Measurements from ENCODE around the gene TLR6.
"Not testable (repeated sequence)": the region's sequence is repeated elsewhere in the genome, so short reads cannot be mapped to it uniquely, and the experiment has no call there.

Gene TLR6

DNA sequence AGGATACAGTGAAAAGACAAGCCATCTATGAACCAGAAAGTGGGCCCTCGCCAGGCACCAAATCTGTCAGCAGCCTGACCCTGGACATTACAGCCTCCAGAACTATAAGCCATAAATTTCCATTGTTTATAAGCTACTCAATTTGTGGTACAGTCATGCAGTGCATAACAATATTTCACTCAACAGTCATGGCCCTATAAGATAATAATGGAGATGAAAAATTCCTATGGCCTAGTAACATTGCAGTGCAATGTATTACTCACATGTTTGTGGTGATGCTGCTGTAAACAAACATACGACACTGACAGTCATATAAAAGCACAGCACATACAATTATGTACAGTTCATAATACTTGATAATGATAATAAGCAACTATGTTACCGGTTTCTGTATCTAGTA is 34.9 kb downstream of the TLR6 start:
- DNase-seq, result no peak

GRCh38 chr4:38820329-38821061 is 36.1 kb downstream of the TLR6 start:
- DNase-seq, result no peak

DNA sequence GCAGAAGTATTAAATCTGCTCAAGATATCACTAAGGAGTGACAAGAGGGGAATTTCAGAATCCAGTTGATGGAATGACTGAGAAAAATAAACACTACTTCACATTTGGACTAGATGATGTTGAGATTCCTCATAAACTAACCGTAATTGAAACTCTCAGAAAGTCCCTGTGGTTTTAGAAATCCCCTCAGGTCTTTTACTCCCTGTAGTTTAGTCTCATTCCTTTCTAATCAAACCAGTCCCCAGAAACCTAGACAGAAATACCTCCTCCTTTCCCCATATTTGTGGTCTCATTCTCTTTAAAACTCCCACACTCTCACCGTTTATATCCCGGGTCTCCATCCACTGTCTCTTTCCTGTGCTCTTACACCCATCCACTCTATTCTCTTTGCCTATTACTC is 37.0 kb downstream of the TLR6 start:
- no peak for DNase-seq

GRCh38 chr4:38818441-38818976 is 38.1 kb downstream of the TLR6 start:
- no peak for DNase-seq

DNA sequence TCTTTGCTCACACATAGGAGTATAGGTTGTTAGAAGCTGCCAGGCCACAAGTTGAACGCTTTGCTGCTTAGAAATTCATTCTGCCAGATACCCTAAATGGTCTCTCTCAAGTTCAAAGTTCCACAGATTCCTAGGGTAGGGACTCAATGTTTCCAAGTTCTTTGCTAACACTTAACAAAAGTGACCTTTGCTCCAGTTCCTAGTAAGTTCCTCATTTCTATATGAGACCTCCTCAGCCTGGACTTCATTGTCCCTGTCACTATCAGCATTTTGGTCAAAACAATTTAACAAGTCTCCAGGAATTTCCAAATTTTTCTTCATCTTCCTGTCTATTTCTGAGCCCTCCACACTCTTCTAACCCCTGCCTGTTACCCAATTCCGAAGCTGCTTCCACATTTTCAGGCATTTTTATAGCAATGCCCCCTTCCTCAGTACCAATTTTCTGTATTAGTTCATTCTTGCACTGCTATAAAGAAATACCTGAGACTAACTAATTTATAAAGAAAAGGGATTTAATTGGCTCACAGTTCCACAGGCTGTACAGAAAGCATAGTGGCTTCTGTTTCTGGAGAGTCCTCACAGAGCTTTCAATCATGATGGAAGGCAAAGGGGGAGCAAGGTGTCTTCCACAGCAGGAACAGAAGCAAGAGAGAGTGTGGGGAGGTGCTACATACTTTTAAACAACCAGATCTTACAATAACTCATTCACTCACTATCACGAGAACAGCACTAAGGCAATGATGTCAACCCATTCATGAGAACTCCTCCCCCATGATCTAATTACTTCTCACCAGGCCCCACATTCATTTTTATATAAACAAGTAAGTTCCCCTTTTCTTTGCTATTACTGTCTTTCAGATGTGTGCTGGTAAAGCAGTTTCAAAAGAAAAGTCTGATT is 40.5 kb downstream of the TLR6 start:
- peak; percentile 38 for DNase-seq

GRCh38 chr4:38814386-38814785 is 42.2 kb downstream of the TLR6 start:
- no peak for DNase-seq

DNA sequence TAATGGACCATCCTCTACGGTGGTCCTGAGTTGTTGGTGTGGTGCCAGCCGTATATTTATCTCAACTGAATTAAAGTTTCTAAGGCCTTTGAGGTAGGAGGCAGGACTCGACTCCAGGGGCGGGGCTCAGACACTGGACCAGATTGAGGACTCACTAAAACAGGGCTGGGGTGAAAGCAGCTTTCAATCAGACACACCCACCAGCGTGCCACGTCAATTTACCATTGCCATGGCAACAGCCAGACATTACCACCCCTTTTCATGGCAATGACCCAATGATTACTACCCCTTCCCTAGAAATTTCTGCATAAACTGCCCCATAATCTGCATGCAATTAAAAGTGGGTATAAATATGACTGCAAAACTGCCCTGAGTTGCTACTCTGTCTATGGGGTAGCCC is 45.3 kb downstream of the TLR6 start:
- DNase-seq, result no peak

GRCh38 chr4:38807462-38807861 is 49.2 kb downstream of the TLR6 start:
- not testable (repeated sequence) for DNase-seq

DNA sequence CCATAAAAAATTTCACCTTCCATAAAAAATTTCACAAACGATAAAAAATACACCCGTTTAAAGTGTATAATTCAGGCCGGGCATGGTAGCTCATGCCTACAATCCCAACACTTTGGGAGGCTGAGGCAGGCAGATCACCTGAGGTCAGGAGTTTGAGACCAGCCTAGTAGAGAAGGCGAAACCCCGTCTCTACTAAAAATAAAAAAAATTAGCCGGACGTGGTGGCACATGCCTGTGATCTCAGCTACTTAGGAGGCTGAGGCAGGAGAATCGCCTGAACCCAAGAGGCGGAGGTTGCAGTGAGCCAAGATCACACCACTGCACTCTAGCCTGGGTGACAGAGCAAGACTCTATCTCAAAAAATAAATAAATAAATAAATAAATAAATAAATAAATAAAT is 50.4 kb downstream of the TLR6 start:
- not testable (repeated sequence) for DNase-seq

GRCh38 chr4:38805530-38806145 is 51.0 kb downstream of the TLR6 start:
- peak; percentile 74 for DNase-seq

DNA sequence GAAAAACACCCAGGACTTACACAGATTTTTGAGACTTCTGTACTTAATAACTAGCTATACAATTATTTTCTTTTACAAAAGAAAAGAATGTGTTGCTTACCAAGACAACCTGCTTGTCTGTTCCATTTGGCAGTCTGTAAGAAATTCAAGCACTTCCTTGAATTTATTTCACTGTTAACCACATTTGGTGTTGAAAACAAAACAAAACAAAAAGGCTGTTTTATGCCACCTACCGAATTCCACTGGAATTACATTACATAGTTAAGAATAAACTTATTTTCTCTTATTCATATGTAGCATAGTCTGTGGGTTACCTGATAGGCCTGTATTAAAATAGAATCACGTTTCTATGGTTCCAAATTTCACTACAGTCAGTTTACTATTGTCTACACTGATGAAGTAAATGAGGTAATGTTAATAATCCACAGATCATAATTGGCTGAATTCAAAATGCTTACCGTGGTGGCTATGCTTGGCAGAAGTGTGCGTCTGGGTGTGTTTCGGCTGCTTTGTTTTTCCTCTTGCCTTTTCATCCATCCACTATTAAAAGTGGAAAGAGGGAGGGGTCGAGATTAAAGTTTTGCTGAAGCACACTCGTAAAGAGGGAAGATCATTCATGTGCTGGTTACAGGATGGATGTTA is 51.8 kb downstream of the TLR6 start, which contains the start of gene TLR1:
Gene TLR1 (minus strand): TSS at position 138 of the 642 bp plus-strand sequence. CDS start 5,960 bp downstream, outside the sequence.
- peak; percentile 85 for DNase-seq

DNA sequence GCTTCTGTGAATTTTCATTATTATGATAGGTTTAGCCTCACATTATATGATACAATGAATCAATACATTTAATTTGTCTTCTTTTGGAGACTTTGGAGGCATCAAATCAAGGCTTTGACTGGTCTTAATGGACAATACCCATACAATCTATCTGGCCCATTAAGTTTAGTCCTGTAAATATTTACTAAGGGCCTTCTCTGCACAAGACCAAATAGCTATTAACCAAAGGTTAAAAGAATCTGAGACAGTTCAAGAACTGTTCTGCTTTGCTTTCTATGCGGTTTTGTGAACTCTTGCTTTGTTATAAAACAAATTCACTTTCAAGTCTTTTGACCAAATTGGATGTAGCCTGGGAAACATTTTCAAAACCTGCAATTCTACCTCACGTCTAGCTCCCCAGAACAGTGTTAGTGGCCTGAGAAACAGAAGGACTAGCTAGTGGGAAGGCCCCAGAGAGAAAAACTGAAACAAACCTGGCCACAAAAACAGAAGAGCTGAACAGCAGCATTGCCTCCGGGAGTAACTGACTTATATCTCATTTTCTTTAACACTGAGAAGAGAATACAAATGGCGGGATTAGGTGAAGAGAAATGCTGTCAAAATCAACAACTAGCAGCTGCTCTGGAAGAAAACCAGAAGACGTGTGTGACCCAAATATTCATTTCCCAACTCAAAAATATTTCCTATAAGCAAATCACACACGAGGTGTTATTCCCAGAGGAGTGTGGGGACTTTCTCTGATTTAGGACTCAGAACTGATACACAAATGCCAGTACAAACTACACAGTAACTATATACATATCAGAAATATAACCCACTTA is 52.6 kb downstream of the TLR6 start:
- peak; percentile 28 for DNase-seq

- no peak for DNase-seq
Observed at GRCh38 chr4:38802561-38803355, 53.9 kb downstream of the TLR6 start.

GRCh38 chr4:38800961-38801450 is 55.6 kb downstream of the TLR6 start:
- no peak for DNase-seq

GRCh38 chr4:38800366-38800765 is 56.3 kb downstream of the TLR6 start:
- DNase-seq, result no peak

- DNase-seq, result no peak
Observed at GRCh38 chr4:38795087-38795486, 61.5 kb downstream of the TLR6 start.

GRCh38 chr4:38794051-38794450 is 62.6 kb downstream of the TLR6 start:
- DNase-seq, result no peak

- no peak for DNase-seq
Observed at GRCh38 chr4:38791010-38791409, 65.6 kb downstream of the TLR6 start.

DNA sequence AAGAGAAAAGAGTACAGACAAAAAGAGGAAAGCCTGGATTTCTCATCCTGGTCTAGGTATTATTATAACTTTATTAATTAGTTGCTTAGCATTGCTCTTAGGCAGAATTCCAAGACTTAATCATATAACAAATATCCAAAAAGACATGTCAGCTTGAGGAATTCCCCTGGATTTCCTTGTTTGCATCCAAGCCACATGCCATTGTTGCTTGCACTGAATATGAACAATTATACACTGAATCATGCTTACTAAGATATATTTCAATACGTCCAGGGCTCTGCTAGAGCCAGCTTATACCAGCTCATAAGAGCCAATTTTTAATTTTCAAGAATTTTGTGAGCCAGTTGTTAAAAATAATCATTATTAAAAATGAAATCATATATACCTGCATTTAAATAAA is 68.3 kb downstream of the TLR6 start:
- no peak for DNase-seq

DNA sequence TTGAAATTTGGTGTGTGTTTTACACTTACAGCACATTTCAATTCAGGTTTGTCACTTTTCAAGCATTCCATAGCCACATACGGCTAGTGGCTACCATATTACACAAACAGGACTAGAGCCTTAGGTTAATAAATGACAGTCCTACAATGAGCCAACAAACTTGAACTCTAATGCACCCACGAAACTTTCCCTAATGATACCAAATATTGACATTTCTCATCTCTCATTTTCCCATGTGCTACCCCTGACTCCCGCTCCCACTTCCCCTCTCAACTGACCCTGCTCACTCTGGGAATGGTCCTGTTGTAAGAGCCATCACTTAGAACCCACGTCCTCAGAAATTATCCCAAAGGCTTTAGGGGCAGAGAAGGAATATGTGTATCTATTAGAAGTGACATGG is 68.9 kb downstream of the TLR6 start:
- no peak for DNase-seq

DNA sequence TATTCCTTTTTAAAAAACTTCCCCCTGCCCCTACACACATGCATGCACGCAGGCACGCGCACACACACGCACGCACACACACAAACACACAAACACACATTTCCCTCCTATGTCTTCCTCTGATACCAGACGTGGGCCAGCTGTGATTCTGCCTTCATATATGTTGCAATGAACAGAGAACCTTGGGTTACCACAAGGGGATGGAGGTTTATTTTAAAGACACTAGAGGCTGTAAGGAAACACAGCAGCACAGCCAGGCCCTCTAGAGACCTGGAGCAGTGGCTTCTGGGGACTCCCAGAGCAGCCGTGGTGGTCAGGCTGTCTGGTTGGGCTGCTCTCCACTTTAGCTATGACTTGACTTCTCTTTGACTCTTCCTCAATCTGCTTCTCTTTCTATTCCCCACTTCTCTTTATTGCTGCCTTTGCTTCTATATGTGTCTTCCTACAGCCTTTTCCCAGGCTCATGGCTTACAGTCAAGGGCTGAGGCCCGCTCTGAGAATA is 70.7 kb downstream of the TLR6 start:
- peak; percentile 20 for DNase-seq
